GM18508 (cell line): ENCODE data around the gene GPC3.

Experiments
- ATAC-seq: cut with Tn5 transposase; IDR thresholded peaks from one replicate; pipeline ENCODE4 v1.9.1; 2021; ENCODE audit warnings: moderate number of reproducible peaks; ENCODE audit not compliant: insufficient read depth, unreplicated experiment

The GPC3 gene

DNA sequence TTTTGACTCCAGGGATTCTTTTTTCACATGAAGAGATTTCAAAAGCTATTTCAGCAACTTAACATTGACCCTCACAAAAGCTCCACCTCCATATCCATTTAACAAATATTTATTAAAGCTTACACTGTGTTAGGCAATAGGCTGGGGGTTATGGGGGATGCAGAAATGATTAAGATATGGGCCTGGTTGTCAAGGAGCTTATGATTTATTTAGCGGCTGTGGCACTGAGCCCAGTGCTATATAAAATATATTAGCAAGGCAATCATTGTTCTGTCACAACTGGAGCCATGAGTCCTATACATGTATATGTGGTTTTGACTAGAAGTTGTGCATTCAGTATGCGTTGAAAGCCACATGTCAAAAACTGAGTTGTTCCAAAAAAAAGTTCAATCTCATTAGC lies 131.1 kb downstream of the GPC3 start:
- ATAC-seq, result no peak

- no peak for ATAC-seq
Measured at GRCh38 chrX:133852837-133853356, 132.5 kb downstream of the GPC3 start.

DNA sequence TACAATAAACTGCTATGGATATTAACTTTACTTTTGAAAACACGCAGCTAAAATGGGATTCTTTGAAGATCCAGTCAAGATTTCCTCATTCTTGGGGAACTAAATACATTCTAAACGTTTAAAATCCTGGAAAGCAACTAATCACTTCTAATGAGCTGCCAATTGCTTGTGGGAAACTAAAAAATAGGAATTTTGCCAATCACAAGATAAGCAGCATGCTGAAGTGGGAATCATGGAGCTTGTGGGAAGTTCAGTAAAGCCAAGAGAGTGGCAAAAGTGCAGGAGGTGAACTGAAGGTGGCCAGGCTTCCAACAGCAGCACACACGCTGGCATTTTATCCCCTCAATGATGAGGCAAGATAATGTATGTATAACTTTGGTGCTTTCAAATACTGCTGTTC lies 133.0 kb downstream of the GPC3 start:
- no peak for ATAC-seq

DNA sequence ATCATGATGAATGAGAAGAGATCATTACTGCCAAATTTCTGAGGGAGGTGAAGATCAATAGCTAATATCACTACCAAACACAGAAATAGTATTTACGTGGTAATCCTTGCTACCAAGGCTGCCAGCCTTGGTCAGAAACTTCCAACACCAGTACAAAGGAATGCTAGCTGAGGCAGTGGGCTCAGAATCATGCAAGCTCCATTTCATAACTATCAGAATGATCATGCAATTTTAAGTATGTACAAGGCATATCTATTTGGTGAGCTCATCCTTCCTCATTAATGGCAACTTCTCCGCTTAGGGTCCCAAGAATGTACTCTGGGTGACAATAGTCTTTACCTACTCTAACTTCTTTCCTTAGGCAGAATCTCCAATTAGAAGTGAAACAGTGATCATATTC lies 135.0 kb downstream of the GPC3 start:
- no peak for ATAC-seq

GRCh38 chrX:133849676-133850075 lies 135.7 kb downstream of the GPC3 start:
- ATAC-seq, result no peak

DNA sequence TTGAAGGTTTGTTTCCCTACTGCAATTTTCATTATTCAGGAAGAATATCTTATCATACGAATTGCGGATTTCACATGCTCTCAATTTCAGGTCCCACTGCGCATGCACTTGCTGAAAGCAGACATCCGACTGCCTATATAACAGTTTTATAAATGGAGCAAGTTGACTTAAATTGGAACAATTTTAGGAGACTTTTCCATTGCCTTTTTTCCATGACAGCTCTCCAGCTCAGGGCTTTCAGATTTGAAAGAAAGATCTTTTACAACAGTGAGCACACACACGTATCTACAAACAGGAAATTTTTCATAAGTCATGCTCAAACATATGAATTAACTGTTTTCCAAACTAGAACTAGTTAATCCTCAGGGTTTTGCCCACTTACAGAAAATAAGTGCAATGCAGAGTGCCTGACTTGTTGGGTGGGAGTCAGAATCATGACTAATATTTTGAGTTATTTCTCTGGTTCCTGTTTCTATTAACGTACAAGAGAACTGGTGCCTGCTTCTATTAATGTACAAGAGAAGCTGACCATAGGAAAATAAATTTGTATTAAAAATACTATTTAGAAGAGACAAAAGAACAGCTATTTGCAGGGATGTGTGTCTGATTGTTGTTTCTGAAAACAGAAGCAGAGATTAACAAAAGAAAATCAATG lies 137.9 kb downstream of the GPC3 start:
- no peak for ATAC-seq

DNA sequence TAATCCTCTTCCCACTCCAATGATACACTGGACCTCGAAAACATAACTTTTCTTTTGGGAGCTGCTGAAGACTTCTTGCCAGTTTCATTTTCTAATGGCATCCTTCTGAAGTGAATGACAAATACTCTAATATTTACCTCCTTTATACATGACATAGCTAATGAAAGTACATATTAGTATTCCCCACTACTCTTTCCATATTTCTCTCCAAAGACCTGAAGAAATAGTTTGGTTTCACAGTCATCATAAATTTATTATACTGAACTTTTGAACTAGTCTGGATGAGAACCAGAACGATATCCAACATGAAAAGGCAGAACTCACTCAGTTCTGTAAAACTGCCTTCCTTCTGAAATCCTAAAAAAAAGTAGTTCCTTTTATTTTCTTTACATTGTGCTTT lies 139.1 kb downstream of the GPC3 start:
- ATAC-seq, result no peak

DNA sequence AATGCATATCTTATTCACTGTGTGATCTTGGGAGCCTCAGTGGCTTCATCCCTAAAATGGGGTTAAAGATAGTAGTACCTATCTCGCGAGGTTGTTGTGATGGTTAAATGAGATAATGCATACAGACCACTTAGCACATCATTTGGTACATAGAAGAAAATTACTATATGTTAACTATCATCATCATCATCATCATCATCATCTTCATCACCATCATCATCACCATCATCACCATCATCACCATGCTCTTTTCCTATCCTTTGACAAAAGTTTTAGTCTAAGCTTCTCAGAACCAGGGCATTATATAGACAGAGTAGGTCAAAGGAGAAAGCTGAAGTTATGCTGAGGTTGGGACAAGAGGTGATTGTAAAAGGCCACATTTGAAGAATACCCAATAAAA lies 145.0 kb downstream of the GPC3 start:
- no peak for ATAC-seq

DNA sequence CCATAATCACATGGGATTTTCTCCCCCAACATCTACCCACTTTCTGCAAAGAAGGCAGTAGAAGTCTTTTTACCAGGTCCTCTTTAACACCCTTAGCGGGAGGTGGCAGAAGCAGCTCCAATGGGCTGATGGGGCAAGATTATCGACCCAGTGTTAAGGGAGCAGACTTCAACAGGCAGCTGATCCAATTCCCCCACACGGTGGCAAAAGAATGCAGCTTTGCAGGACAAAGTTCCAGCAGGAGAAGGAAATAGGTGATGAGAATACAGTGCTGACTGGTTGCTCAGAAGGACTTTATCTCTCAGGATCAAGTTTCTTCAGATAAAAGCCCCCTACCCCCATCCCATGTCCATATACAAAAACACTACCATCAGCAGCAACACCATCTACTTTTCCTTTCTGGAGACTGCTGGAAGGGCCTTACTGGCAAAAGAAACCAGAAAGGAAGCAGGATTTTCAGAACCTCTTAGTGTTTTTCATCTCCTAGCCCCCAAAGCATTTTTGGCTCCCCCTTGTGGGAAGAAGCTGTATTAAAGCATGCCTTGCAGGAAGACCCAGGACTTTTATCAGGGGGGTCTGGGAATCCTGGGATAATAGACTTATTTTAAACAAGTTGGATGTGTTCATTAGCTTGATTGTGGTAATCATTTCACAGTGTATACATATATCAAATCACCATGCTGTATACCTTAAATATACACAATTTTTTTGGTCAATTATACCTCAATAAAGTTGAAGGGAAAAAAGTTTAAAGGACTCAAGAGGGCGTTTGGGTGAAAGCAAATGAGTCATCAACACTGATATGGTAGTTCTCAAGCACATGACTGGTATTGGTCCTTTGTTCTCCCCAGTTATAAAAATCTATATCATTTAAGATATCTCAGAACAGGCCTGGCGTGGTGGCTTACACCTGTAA lies 146.4 kb downstream of the GPC3 start:
- no peak for ATAC-seq

- ATAC-seq, result no peak
Measured at GRCh38 chrX:133837091-133837490, 148.3 kb downstream of the GPC3 start.

DNA sequence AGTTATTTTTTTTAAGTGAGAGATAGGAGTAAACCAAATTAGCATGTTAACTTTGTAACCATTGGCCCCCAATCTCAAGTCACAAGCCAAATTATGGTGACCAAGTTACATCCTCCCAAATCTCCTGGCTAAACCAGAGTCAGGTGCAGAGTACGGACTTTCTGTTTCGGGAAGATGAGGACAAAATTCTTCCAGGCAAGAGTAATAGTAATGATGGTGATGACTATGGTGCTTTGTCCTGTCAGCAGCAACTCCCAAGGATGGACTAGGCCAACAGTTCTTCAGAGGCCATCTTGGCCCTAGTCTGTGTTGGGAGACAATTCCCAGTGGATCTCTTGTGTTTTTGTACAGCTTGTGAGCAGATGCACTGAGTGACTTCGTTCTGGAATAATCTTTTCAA lies 148.8 kb downstream of the GPC3 start:
- no peak for ATAC-seq

GRCh38 chrX:133834771-133835170 lies 150.6 kb downstream of the GPC3 start:
- ATAC-seq, result no peak

GRCh38 chrX:133819546-133819945 lies 165.8 kb downstream of the GPC3 start:
- ATAC-seq, result no peak

DNA sequence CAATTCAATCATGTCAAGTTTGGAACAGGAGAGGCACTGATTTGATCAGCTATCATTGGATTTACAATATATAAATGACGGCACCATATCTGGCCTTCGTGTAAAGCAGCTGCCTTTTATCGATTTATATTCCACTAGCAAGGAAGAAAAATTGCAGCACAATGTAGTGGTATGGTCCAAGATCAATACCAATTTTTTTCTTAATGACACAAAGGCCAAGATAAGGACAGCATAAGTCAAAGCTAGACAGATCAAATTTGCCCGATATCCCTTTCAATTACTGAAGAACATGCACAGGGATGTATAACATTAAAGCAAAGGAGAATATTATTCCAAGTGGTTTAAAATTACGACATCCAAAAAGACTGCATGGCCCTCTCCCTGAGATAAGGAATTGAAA lies 167.4 kb downstream of the GPC3 start:
- ATAC-seq, result no peak

GRCh38 chrX:133815496-133815895 lies 169.9 kb downstream of the GPC3 start:
- no peak for ATAC-seq

- ATAC-seq, result no peak
Measured at GRCh38 chrX:133813971-133814370, 171.4 kb downstream of the GPC3 start.

- ATAC-seq, result no peak
Measured at GRCh38 chrX:133812402-133812801, 173.0 kb downstream of the GPC3 start.

GRCh38 chrX:133810925-133811324 lies 174.5 kb downstream of the GPC3 start:
- ATAC-seq, result no peak

DNA sequence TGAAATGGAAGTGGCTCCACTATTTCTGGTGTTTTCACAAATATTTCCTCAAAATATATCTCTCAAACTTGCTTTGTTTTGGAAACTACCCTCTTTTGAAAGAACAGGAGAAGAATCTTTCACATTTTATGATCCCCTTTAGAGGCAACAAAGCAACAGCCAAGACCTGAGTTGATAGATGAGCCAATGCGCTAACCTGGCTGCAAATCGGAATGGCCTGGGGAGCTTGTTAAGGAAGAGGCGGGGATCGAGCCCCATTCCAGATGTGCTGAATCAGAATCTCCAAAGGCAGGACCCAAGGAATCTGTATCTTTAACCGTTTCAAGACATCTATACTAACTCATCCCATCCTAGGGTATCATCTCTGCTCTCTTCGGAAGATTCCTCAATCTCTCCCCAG lies 181.3 kb downstream of the GPC3 start:
- ATAC-seq, result no peak

DNA sequence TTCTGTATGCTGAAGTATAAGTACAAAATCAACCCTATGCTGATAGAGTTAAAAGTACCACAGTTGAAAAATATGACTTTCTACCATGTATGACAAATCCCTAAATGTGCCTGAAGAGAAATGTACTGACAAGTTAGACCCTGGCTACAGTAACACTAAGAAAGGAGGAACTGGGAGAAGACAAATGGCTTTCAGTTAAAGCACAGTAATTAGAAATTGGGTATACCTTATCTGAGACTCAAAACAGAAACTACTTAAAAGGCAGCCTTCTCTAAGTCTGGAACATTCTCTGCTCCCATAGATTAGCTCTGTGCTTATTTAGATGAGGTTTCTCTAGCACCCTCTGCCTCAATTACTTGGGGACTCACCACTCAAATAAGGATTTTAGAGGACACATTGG lies 189.1 kb downstream of the GPC3 start:
- ATAC-seq, result no peak

GRCh38 chrX:133794126-133794525 lies 191.3 kb downstream of the GPC3 start:
- no peak for ATAC-seq

DNA sequence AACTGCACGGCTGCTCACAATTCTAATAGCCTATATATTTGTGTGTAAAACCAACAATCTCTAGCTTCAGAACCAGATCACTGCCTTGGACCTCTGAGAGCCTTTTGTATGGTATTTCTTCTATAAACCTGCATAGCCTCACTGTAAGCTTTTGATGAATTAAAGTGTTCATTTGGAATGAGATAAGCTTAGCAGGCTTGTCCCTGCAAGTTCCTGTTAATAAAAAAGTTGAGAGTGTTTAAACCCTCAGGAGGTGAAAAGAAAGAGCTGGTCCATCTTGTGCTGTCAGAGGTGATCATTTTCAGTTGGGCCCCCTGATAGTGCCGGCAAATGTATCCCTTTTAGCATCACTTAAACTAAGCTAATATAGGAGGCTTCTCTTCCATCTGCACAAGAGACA lies 191.8 kb downstream of the GPC3 start:
- no peak for ATAC-seq
